Measurements from ENCODE around the gene ANK3.

DNA sequence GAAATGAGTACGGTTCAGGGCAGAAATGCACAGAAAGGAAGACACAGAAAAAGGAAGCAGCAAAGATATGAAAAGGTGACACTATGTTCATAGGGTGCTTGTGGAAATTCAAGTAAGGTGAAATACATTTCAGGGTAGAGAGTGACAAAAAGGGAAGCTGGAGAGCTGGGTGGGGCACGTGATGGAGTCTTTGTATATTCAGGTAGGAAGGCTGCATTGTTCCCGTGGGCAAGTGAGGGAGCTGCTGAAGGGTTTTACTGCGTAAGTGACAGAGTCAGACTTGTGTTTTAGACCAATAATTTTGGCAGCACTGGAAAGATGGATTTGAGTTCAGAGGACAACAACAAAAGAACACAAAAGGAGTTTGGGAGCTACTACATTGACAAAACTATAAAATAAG lies 35.3 kb upstream of the ANK3 start:
- TF ChIP-seq EP300 (IDR thresholded peaks at IDR 0.05), result no peak
- TF ChIP-seq, protein P1, sequence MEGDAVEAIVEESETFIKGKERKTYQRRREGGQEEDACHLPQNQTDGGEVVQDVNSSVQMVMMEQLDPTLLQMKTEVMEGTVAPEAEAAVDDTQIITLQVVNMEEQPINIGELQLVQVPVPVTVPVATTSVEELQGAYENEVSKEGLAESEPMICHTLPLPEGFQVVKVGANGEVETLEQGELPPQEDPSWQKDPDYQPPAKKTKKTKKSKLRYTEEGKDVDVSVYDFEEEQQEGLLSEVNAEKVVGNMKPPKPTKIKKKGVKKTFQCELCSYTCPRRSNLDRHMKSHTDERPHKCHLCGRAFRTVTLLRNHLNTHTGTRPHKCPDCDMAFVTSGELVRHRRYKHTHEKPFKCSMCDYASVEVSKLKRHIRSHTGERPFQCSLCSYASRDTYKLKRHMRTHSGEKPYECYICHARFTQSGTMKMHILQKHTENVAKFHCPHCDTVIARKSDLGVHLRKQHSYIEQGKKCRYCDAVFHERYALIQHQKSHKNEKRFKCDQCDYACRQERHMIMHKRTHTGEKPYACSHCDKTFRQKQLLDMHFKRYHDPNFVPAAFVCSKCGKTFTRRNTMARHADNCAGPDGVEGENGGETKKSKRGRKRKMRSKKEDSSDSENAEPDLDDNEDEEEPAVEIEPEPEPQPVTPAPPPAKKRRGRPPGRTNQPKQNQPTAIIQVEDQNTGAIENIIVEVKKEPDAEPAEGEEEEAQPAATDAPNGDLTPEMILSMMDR (IDR thresholded peaks at IDR 0.05), result no peak
